ENCODE data around the gene CRISPLD2.

CRISPLD2 gene

DNA sequence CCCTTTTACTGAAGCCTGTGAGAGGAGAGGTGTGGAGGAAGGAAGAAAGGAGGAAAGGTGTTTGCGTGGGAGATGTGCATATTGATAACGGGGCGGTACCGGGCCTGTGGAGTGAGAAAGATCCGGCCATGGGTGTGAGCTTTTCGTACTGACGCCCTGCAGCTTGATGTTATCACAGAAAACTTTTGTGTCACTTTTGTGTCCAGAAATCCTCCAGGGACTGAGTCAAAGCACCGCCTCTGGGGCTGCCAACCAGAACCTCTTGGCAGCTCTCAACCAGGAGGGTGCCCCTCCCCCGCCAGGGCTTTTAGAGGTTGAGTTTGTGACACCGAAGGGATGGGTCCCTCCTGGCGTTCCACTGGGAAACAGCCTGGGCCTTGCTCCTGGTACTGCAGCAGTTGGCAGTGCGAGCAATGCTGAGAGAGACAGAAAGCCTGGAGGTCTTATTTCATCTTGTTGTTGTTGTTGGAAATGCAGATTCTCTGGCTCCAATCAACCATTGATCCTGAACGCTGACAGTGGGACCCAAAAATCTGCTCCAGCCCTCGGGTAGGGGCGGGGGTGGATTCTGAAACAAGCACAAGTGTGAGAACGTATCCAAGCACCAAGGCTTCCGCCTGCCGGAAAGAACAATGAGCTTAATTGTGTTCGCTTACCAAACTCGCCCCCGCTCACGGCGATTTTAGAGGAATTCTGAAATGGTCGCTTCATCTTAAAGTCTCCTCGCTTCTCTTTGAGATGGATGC lies 65.0 kb downstream of the CRISPLD2 start:
- DNase-seq (ENCODE audit: low read depth), result no peak

DNA sequence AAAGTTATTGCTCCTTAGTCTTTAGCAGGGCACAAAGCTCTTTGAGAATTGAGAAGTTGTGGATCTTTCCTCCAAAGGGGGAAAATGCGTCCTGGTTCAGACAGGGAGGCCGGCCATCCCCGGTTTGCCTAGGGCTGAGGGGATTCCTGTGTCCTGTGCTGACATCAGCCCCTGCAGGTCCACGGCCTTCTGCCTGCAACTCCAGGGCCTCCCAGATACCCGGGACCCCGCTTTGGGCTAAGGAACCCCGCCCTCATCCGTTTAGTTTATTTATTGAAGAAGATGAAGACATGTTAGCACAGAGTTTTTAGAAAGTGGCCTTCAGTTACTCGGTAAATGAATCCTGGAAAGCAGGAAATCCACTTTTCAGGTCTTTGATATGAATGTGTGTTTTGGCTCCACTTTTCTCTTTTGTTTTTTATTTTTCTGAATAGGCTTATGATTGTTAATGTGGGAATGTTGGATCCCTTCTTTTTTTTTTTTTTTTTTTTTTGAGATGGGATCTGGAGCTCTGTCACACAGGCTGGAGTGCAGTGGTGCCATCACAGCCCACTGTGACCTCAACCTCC lies 65.6 kb downstream of the CRISPLD2 start:
- DNase-seq (ENCODE audit: low read depth), result no peak

DNA sequence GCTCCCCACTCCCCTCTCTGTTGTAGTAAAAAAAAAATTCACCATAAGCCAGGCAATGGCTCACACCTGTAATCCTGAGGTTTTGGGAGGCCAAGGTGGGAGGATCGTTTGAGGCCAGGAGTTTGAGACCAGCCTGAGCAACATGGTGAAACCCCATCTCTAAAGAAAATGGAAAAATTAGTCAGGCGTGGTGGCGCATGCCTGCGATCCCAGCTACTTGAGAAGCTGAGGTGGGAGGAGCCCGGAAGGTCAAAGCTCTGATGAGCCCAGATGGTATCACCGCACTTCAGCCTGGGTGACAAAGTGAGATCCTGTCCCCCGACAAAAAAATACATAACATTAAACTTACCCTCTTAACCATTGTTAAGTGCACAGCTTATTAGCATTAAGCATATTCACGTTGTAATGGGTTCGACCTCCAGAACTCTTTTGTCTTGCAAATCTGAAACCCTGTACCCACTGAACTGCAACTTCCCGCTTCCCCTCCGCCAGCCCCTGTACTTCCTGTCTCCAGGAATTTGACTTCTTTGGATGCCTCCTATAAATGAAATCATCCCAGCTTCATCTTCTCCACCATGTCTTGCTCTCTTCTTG lies 66.8 kb downstream of the CRISPLD2 start:
- no peak for DNase-seq (ENCODE audit: low read depth)

DNA sequence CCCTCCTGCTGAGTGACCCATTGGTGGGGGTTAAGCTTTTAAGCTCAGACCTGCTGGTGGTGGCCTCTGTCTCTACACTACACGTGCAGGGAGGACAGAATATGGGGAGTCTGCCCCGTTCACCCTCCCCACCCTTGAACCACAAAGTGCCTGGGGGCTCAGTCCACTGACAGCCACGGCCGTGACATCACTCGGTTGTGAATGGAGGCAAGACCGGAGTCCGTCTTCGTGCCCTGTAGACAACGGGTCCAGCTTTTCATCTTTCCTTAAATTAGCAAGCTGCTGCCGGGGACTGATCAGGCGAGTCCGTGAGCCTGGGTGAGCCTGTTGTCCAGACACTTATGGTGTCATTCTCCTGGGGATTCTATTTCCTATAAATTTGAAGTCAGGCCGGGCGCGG lies 67.4 kb downstream of the CRISPLD2 start:
- no peak for DNase-seq (ENCODE audit: low read depth)

DNA sequence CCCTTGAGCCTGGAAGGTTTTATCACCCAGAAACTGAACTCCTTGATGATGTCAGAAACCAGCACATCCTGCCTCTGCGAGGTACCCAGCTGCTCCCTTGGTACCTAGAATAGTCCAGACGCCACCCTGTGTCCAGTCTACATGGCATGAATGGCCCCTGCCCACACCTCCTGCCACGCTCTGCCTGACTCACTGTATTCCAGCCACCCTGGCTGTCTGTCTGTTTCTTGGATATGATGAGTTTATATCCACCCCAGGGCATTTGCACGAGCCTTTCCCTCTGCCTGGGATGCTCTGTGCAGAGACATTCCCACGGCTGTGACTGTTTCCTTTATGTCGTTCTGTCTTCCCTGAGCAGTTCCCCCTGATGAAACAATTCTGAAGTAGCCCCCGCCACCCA lies 68.7 kb downstream of the CRISPLD2 start:
- no peak for DNase-seq (ENCODE audit: low read depth)

DNA sequence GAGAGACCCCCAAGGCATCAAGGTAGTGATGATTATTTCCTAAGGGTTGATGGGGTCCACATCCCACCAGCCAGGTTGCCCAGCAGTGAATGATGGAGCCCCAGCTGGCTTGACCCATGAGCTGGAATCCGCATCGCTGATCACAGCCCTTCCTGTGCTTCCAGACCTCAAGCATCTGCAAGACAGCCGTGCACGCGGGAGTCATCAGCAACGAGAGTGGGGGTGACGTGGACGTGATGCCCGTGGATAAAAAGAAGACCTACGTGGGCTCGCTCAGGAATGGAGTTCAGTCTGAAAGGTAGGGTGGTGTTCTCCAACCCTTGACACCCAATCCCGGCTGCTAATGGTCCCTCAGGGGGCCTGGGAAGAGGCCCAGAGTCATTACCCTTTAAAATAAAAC lies 69.3 kb downstream of the CRISPLD2 start:
- DNase-seq (ENCODE audit: low read depth), result no peak

DNA sequence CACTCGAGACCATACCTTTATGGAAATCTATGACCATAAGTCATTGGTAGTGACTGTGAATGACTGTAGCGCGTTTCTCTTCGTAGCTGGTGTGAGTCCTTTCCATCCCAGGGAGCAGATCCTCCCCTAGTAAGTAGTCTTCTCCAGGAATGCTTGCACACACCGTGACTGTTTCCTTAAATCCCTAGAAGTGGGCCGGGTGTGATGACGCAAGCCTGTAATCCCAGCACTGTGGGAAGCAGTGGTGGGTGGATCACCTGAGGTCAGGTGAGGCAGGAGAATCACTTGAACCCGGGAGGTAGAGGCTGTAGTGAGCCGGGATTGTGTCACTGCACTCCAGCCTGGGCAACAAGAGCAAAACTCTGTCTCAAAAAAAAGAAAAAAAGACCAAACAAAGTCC lies 70.6 kb downstream of the CRISPLD2 start:
- no peak for DNase-seq (ENCODE audit: low read depth)

DNA sequence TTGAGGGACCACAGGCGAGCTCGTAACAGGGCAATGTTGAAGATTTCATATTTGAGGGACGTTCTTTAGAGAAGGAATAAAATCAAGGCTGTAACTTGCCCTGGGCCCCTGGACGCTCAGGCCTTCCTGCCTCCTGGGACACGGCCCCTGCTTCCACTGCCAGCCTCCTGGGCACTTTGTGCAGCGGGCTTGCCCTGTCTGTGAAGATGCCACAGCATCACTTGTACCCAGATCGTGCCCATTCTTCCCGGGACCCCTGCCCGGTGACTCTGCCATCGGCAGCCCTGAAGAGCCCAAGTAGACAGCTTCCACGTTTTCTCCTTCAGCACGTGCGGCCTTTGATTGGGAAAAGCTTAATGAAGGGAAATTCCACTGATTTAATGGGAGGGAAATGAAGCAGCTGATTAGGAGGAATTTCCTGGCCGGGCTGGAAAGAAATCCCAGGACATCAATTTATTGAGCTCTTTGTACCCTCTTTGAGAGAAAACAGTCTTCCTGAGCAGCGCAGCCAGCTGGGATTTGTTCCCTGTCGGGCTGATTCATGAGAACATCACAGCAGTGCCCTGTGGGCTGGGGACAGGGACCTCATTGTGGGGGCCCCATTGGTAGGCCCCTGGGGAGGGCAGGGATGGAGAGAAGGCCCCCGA lies 71.5 kb downstream of the CRISPLD2 start:
- no peak for DNase-seq (ENCODE audit: low read depth)

DNA sequence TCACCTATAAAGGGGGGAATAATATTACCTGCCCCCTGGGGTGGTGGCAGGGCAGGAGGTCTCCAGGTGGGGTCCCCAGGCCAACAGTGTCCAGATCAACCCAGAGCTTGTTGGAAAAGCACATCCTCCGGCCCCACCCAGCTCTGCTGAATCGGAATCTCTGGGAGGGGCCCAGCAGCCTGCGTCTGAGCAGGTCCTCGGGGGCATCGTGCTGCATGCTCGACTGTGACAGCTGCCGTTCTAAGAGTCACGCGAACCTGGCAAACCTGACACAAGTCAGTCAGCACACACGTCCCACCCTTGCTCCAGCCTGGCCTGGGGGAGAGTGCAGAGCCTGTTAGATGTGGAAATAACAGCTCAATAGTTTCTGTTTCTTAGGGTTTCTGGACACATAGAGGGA lies 72.3 kb downstream of the CRISPLD2 start:
- DNase-seq (ENCODE audit: low read depth), result no peak

DNA sequence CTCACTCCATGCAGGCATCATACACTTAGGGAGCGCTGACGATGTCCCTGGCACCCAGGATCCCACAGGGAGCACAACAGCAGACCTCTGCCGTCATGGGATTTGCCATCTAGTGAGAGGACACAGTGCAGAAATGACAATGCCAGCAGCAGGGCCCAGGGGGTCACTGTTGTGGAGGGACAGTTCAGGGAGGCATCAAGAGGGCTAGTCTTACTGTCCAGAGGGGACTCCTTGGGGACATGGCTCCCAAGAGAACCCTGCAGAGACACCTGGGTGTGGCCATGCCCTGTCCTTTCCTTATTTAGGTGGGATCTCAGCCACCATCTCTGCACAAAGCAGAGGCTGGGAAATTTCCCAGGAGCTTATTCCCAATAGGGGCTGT lies 73.7 kb downstream of the CRISPLD2 start:
- DNase-seq (ENCODE audit: low read depth), result no peak

DNA sequence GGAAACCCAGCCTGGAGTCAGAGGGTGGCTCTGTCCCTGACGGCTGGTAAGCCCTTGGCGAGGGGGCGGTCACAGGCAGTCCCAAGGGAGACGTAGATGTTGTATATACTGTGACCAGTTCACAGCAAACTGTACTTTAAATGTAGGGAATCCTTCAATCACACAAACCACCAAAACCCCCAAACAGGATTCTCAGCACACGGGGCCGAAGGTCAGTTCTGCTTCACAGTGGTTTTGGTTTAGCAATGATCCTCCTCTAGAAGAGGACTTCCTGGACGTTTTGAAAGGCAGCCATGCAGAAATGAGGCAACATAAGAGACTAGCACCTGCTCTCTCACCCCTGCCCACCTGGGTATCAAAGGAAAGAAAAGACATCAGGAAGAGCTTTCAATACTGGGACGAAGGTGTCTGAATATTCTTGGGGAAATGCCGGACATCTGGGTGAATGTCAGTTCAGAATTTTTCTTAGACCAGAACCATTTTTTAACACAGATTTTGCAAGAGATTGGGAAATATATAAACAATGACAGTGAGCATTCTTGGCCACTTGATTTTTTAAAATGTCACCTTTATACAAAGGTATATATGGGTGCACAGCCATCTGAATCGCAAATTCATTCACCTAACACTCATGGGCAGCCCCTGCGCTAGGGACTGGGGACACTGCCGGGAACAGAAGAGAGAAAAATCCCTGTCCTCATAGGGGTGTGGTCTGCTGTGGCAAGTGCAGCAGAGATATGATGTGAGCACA lies 74.2 kb downstream of the CRISPLD2 start:
- DNase-seq (ENCODE audit: low read depth), result no peak

DNA sequence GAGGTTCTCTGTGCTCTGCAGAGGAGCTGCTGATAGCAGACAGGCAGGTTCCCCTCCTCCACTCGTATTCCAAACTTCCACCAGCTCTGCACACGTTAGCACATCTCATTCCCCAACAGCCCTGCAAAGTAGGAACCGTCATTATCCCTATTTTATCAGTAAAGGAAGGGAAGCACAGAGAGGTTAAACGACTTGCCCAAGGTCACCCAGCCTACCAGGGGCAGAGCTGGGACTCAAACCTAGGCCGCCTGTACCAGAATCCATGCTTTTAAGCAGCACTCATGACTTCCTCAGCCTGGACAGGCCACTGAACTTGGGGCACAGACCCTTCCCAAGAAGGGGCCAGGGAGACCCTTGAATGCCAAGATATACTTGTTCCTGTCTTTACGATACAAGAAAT lies 75.2 kb downstream of the CRISPLD2 start:
- DNase-seq (ENCODE audit: low read depth), result no peak

DNA sequence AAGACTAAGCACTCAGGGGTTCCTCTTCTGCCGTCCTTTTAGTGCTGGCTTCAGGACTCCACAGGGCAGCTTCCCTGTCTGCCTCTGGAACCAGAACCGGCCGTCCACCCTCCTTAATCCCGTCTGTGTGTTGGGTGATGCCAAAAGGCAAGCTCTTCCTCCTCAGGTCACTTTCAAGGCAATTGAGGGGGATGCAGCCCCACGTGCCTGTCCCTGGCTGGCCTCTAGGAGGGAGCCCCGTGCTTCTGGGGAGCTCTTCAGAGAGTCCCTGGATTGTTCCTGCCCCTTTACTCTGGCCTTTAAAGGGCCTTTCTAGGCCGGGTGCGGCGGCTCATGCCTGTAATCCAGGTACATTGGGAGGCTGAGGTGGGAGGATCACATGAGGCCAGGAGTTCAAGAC lies 77.1 kb downstream of the CRISPLD2 start:
- no peak for DNase-seq (ENCODE audit: low read depth)

DNA sequence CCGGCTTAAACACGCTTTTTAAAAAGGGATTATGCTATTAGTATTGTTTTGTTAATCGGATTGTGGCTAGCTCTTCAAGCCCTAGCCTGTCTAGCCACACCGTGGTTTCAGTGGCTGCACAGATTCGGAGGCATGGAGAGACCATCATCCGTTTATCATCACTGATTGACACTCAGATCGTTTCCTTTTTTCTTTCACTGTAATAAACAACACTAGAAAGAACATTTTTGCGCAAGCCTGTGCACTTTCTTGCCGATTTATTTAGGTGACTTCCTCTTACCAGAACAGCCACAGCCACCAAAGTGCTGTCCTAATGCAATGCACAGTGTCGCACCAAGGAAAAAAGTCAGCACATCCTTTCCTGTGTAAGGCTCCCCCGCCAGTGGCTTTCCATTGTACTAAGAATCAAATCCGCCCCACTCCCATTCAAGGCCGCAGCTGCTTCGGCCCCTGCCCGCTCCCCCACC lies 78.2 kb downstream of the CRISPLD2 start:
- no peak for DNase-seq (ENCODE audit: low read depth)

DNA sequence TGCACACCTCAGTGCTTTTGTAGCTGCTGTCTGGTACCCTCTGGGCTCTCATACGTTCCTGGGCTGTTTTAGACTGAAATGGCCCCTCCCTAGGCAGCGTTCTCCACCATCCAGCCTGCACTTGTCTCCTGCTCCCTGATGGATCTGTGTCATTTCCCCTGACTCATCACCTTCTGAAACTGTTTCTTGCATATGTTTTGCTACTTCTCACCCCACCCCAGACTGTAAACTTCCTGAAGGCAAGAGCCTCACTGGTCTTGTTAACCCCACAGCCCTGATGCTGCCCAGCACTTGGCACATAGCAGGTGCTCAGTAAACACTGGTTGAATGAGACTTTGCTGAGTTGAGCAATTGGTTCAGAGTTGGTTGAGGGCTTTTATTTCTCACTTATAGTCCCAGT lies 78.7 kb downstream of the CRISPLD2 start:
- DNase-seq (ENCODE audit: low read depth), result no peak

DNA sequence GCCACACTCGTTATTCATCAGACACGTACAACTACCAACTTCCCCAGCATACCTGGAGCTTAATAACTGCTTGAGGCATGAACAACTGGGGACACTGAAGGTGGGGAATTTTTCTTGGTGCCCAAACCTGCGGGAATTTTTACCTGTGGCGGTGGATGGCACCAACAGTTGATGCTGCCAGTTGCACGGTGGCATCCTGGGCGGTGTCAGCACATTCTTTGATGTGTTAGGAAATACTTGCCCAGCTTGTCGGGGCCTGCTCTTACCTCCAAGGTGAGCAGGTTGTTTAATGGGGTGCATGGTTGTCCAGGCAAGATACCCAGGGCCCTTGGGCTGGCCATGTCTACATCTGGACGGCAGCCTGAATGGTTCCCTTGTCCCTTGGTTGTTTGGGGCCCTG lies 79.6 kb downstream of the CRISPLD2 start:
- DNase-seq (ENCODE audit: low read depth), result no peak

DNA sequence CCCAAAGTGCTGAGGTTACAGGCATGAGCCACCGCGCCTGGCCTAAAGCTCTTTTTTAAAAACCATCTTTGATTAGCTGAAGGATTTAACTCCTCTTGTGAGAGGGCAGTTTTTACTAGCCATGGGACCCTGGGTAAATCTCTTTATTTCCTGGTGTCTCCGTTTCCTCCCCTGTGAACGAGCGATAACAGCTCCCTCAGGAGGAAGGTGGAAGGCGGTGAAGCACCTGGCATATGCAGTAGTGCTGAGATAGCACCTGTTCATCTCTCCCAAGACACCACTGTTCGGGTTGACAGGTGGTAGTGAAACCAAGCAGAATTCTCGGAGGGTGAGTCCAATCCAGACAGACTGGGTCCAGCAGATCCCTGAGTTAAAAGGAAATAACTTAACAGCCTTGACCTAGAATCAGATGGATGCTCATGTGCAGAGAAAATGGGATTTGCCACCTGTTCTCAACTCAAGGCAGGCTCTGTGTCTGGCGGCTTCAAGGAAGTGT lies 86.2 kb downstream of the CRISPLD2 start:
- no peak for DNase-seq (ENCODE audit: low read depth)

DNA sequence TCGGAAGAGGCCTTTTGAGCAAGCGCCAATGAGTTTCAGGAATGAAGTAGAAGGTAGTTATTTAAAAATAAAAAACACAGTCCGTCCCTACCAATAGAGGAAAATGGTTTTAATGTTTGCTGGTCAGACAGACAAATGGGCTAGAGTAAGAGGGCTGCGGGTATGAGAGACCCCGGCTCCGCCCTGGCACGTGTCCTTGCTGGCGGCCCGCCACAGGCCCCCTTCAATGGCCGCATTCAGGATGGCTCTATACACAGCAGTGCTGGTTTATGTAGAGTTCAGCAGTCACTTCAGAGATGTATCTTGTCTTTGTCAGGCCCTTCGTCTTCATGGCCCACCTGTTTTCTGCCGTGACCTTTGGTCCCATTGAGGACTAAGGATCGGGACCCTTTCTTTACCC lies 87.3 kb downstream of the CRISPLD2 start:
- DNase-seq (ENCODE audit: low read depth), result no peak

DNA sequence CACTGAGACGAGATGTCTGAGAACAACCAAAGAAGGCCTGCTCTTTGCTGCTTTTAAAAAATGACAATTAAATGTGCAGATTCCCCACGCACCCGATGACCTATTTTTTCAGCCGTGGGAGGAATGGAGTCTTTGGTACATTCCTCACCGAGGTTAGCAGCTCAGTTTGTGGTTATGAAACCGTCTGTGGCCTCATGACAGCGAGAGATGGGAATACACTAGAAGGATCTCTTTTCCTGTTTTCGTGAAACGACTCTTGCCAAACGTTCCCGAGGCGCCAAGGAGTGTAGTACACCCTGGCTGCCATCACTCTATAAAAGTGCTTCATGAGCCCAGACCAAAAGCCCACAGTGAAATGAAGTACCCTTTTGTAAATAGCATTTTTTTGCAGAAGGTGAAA lies 87.8 kb downstream of the CRISPLD2 start:
- no peak for DNase-seq (ENCODE audit: low read depth)

DNA sequence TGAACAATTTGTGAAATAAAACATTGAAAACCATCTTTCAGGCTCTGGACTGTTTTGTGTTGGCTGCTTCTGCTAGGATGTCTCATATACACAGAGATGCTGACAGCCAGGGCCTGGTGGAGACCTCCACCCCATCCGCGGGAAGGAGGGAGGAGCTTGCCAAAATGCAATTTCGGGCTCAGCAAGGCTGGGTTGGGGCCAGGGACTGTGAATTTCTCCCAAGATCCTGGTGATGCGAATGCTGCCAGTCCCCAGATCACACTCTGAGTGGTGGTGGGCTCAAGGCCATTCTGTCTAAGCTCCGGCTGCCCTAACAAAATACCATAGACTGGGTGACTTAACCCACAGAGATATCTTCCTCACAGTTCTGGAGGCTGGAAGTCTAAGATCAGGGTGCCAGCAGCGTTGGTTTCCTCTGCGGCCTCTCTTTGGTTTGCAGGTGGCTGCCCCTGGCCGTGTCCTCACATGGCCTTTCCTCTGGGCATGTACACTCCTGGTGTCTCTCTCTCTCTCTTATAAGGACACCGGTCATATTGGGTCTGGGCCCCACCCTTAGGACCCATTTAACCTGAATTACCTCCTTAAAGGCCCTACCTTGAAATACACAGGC lies 89.8 kb downstream of the CRISPLD2 start:
- DNase-seq (ENCODE audit: low read depth), result no peak

DNA sequence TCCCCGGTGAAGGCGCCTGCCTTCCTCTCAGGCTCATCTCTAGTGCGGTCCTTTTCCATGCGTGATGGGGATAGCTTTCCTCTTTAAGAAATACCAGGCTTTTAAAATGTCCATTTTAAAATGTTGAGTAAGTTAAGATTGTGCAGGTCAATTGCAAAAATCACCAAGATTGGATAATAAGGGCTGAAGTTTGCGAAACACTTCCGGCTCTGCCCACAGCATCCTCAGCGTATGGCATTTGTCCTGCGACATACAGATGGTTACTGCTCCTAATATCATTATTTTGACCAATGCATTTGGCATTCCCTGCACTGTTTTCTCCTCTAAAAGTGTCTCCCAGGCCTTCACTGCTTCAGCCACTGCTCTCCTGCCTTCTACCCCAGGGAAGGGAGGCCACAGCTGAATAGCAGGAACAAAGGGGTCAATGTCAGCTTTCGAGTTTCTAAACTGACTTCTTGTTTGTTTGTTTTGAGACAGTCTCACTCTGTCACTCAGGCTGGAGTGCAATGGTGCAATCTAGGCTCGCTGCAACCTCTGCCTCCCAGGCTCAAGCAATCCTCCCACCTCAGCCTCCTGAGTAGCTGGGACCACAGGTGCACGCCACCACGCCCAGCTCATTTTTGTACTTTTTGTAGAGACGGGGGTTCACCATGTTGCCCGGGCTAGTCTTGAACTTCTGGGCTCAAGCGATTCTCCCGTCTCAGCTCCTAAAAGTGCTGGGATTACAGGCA lies 91.9 kb downstream of the CRISPLD2 start:
- DNase-seq (ENCODE audit: low read depth), result no peak
